H1 (cell line): ENCODE results near the gene CLPSL2. TPM values are rescaled to one million over a fixed set of nuclear protein-coding genes. Genes with fewer than 3 reads are reported as not detected.

ENCODE experiments used
- CTCF ChIA-PET: fragments of 300-600 bp; sonication (Branson Sonifier 250); formaldehyde crosslinking; loops from one replicate; lab custom pipeline; 2021; ENCODE audit not compliant: partially characterized antibody; lab: Charles Lee
- POLR2A ChIA-PET: fragments of 300-600 bp; sonication (Branson Sonifier 250); formaldehyde crosslinking; loops from one replicate; lab custom pipeline; 2021; ENCODE audit warnings: inconsistent platforms; ENCODE audit not compliant: partially characterized antibody; lab: Charles Lee
- DNase-seq, 2 experiments: peaks; one replicate each; pipeline versions ENCODE4 v3.0.0 to v3.0.0-alpha.2; 2010 to 2022; ENCODE audit warnings: low spot score in 2 of 2, low read depth in 1 of 2, mixed read lengths in 1 of 2
- FAIRE-seq: peaks from 2 replicates; lab custom pipeline; 2011; peaks lifted over from hg19 to GRCh38; lab: Jason Lieb, UNC
- H2AFZ ChIP-seq: 2 replicates; pipeline ENCODE4 v1.8.1; 2012; ENCODE audit warnings: low read length, inconsistent platforms
- H2AK5ac ChIP-seq: 2 replicates; pipeline ENCODE4 v1.6.1; 2013; ENCODE audit warnings: low read depth, low read length
- H2BK120ac ChIP-seq: replicated peaks from 2 replicates; pipeline ENCODE3; 2013; ENCODE audit warnings: low read depth, low read length, inconsistent platforms
- H2BK12ac ChIP-seq: 2 replicates; pipeline ENCODE4 v1.6.1; 2013; ENCODE audit warnings: low read depth, low read length
- H2BK15ac ChIP-seq: 2 replicates; pipeline ENCODE4 v1.6.1; 2013; ENCODE audit warnings: low read length
- H2BK20ac ChIP-seq: 2 replicates; pipeline ENCODE4 v1.6.1; 2013; ENCODE audit warnings: low read length
- H2BK5ac ChIP-seq: 2 replicates; pipeline ENCODE4 v1.6.1; 2013; ENCODE audit warnings: low read depth, low read length
- H3K14ac ChIP-seq: 2 replicates; pipeline ENCODE4 v1.6.1; 2013; ENCODE audit warnings: inconsistent platforms; ENCODE audit not compliant: insufficient read length
- H3K18ac ChIP-seq: 2 replicates; pipeline ENCODE4 v1.6.1; 2013; ENCODE audit warnings: low read length; ENCODE audit errors: extremely low read depth
- H3K23ac ChIP-seq: 2 replicates; pipeline ENCODE4 v1.6.1; 2013; ENCODE audit warnings: inconsistent platforms; ENCODE audit not compliant: insufficient read length
- H3K23me2 ChIP-seq: 2 replicates; pipeline ENCODE4 v1.6.1; 2013; ENCODE audit warnings: low read depth, low read length
- H3K27ac ChIP-seq: 2 replicates; pipeline ENCODE4 v1.6.1; 2011; ENCODE audit warnings: low read depth, low read length, inconsistent platforms
- H3K27me3 ChIP-seq, 4 experiments: replicated peaks in 1 of 4; 1 replicate in 1 of 4; 2 replicates in 3 of 4; pipeline versions ENCODE4 v1.6.1 to v1.8.1; 2011 to 2013; ENCODE audit warnings: low read length in 3 of 4, mild to moderate bottlenecking in 3 of 4, inconsistent platforms in 2 of 4, mixed read lengths in 2 of 4, moderate library complexity in 1 of 4; ENCODE audit not compliant: control insufficient read depth in 3 of 4, insufficient read depth in 3 of 4; ENCODE audit errors: extremely low read depth in 1 of 4
- H3K36me3 ChIP-seq, 4 experiments: 2 replicates each; pipeline versions ENCODE4 v1.6.1 to v1.8.1; 2011 to 2013; ENCODE audit warnings: mild to moderate bottlenecking in 4 of 4, low read length in 3 of 4, moderate library complexity in 2 of 4, control low read depth in 1 of 4, inconsistent platforms in 1 of 4; ENCODE audit not compliant: insufficient read depth in 4 of 4, control insufficient read depth in 2 of 4
- H3K4ac ChIP-seq: replicated peaks from 2 replicates; pipeline ENCODE3; 2013; ENCODE audit warnings: low read length, low read depth, mixed read lengths, inconsistent platforms; ENCODE audit not compliant: insufficient read length
- H3K4me1 ChIP-seq, 4 experiments: replicated peaks in 1 of 4; 1 replicate in 1 of 4; 2 replicates in 3 of 4; pipeline versions ENCODE4 v1.6.1 to v1.8.1; 2011 to 2013; ENCODE audit warnings: low read length in 3 of 4, inconsistent platforms in 2 of 4, mixed read lengths in 1 of 4; ENCODE audit not compliant: insufficient read depth in 4 of 4, control insufficient read depth in 3 of 4
- H3K4me2 ChIP-seq, 2 experiments: 2 replicates each; pipeline versions ENCODE4 v1.6.1 to v1.8.1; 2011 to 2013; ENCODE audit warnings: low read depth in 2 of 2, low read length in 2 of 2, control low read depth in 1 of 2, inconsistent platforms in 1 of 2, mild to moderate bottlenecking in 1 of 2; ENCODE audit not compliant: insufficient read depth in 1 of 2
- H3K4me3 ChIP-seq, 4 experiments: fragments of 200-600, 300-600 bp in 1 of 4; sonication (generic), shearing (Covaris generic), sonication (Bioruptor Twin) in 1 of 4; 2 replicates each; pipeline versions ENCODE4 v1.5.1 to v1.8.1; 2011 to 2016; ENCODE audit warnings: low read length in 4 of 4, low read depth in 3 of 4, control low read depth in 2 of 4, inconsistent platforms in 2 of 4, mild to moderate bottlenecking in 2 of 4, mixed read lengths in 1 of 4, moderate library complexity in 1 of 4; ENCODE audit not compliant: insufficient read depth in 2 of 4; ENCODE audit errors: extremely low read depth in 1 of 4
- H3K56ac ChIP-seq: replicated peaks from 2 replicates; pipeline ENCODE3; 2013; ENCODE audit warnings: low read depth, mild to moderate bottlenecking, mixed read lengths, low read length, inconsistent platforms; ENCODE audit not compliant: insufficient read length
- H3K79me1 ChIP-seq: 2 replicates; pipeline ENCODE4 v1.6.1; 2013; ENCODE audit warnings: low read depth, low read length, control low read depth
- H3K79me2 ChIP-seq, 2 experiments: 2 replicates each; pipeline versions ENCODE4 v1.6.1 to v1.8.1; 2012 to 2013; ENCODE audit warnings: low read length in 2 of 2, mild to moderate bottlenecking in 2 of 2, inconsistent platforms in 1 of 2; ENCODE audit not compliant: insufficient read depth in 2 of 2, control insufficient read depth in 1 of 2
- H3K9ac ChIP-seq, 4 experiments: replicated peaks in 1 of 4; 1 replicate in 1 of 4; 2 replicates in 3 of 4; pipeline versions ENCODE4 v1.6.1 to v1.8.1; 2011 to 2013; ENCODE audit warnings: low read depth in 3 of 4, low read length in 3 of 4, control low read depth in 2 of 4, mild to moderate bottlenecking in 2 of 4, moderate library complexity in 2 of 4, inconsistent platforms in 1 of 4; ENCODE audit errors: extremely low read depth in 1 of 4
- H3K9me3 ChIP-seq, 2 experiments: 2 replicates each; pipeline versions ENCODE4 v1.6.1 to v1.8.1; 2012 to 2013; ENCODE audit warnings: mild to moderate bottlenecking in 2 of 2, moderate library complexity in 2 of 2, control low read depth in 1 of 2, inconsistent platforms in 1 of 2, low read depth in 1 of 2, low read length in 1 of 2, mixed read lengths in 1 of 2; ENCODE audit not compliant: insufficient read depth in 2 of 2
- H4K20me1 ChIP-seq, 2 experiments: replicated peaks in 1 of 2; 2 replicates each; pipeline versions ENCODE3 to v1.8.1; 2011 to 2013; ENCODE audit warnings: inconsistent platforms in 2 of 2, low read length in 2 of 2, mild to moderate bottlenecking in 1 of 2; ENCODE audit not compliant: insufficient read depth in 2 of 2, control insufficient read depth in 1 of 2
- H4K5ac ChIP-seq: 2 replicates; pipeline ENCODE4 v1.6.1; 2013; ENCODE audit warnings: low read length, low read depth, mixed read lengths, inconsistent platforms; ENCODE audit not compliant: insufficient read length
- H4K8ac ChIP-seq: 2 replicates; pipeline ENCODE4 v1.8.0; 2013; ENCODE audit warnings: mild to moderate bottlenecking, moderate library complexity, low read length, inconsistent platforms; ENCODE audit not compliant: insufficient read depth; ENCODE audit errors: extremely low read depth
- H4K91ac ChIP-seq: replicated peaks from 2 replicates; pipeline ENCODE3; 2013; ENCODE audit warnings: low read length, mixed read lengths, inconsistent platforms; ENCODE audit not compliant: insufficient read length
- CTBP2 ChIP-seq: IDR thresholded peaks from 2 replicates; pipeline ENCODE4 v1.7.0; 2011; ENCODE audit warnings: borderline replicate concordance, mild to moderate bottlenecking, moderate library complexity, mixed read lengths, low read length; ENCODE audit not compliant: insufficient read depth, insufficient read length
- EGR1 ChIP-seq: IDR thresholded peaks from 2 replicates; pipeline ENCODE4 v1.6.1; 2011; ENCODE audit warnings: low read depth, low read length, borderline replicate concordance
- EZH2 ChIP-seq: fragments of 200-600 bp; sonication (generic); IDR thresholded peaks from 2 replicates; pipeline ENCODE4 v1.7.1; 2012; ENCODE audit warnings: low read depth, mild to moderate bottlenecking, moderate library complexity, low read length, inconsistent platforms; ENCODE audit not compliant: severe bottlenecking
- NANOG ChIP-seq: IDR thresholded peaks from 2 replicates; pipeline ENCODE4 v1.6.1; 2011; ENCODE audit warnings: low read length, low read depth, mild to moderate bottlenecking, inconsistent platforms; ENCODE audit not compliant: insufficient read depth, poor library complexity, severe bottlenecking
- RAD21 ChIP-seq, 2 experiments: IDR thresholded peaks in 1 of 2; conservative IDR thresholded peaks in 1 of 2; 2 replicates each; pipeline ENCODE4 v1.6.1; 2011; ENCODE audit warnings: low read depth in 2 of 2, low read length in 2 of 2, improper control_type of control experiment in 1 of 2, inconsistent platforms in 1 of 2, mild to moderate bottlenecking in 1 of 2, moderate library complexity in 1 of 2
- WGBS, 2 experiments: shearing (Covaris generic) in 1 of 2; methylation state at CpG; one replicate each; pipeline versions ENCODE4 v1.1.6 to v1.1.7; 2013 to 2015; ENCODE audit warnings: low lambda C conversion rate in 2 of 2, mixed read lengths in 2 of 2, inconsistent platforms in 1 of 2, low coverage in 1 of 2, missing lambda C conversion rate in 1 of 2; ENCODE audit not compliant: insufficient replicate concordance in 2 of 2, insufficient coverage in 1 of 2, insufficient read length in 1 of 2; ENCODE audit errors: extremely low coverage in 1 of 2, missing lambda C conversion rate in 1 of 2; 5-methylcytosine and 5-hydroxymethylcytosine counted together
- polyA plus RNA-seq, 7 experiments: library from polyadenylated mRNA; depleted of rRNA in 3 of 7; stranded (reverse) in 5 of 7; unstranded in 2 of 7; fragments of >200 nt in 5 of 7; fragments of 200-250 nt in 2 of 7; gene quantifications; 1 replicate in 5 of 7; 2 replicates in 1 of 7; 4 replicates in 1 of 7; pipeline versions ENCODE4 v1.2.1 to v1.2.3, GENCODE V29; 2011 to 2013; ENCODE audit warnings: missing spikeins in 2 of 7, mixed read lengths in 2 of 7
- total RNA-seq: library from RNA; stranded (reverse); fragmentation: NEBNext Ultra II Directional; extraction: Animal tissue kit (Norgen Biotek cat#: 25700); gene quantifications from 2 replicates; pipeline ENCODE4 v1.2.1, GENCODE V29; 2021
- TF ChIP-seq, protein P1 (sequence below), 3 experiments: IDR thresholded peaks; 1 replicate in 2 of 3; 2 replicates in 1 of 3; pipeline versions ENCODE4 v1.5.1 to v1.6.1; 2011; ENCODE audit warnings: low read length in 3 of 3, mild to moderate bottlenecking in 3 of 3, inconsistent platforms in 2 of 3, low read depth in 1 of 3, moderate library complexity in 1 of 3; ENCODE audit not compliant: insufficient read depth in 1 of 3; ENCODE audit errors: control extremely low read depth in 1 of 3

The CLPSL2 gene
- total and polyA plus RNA-seq, 2 of the 8 experiments (the other 6 are each of a cell fraction or from before 2014, with no cell fraction given): 1.4 to 3.4 TPM

- Histone ChIP-seq H2AFZ (no peak overlapping the region), H3K18ac (peak overlapping the region; percentile 97), H3K4me3 (peak overlapping the region; percentile 75 to 92 (median 88)), H3K4ac (no peak overlapping the region), H4K91ac (peak overlapping the region; percentile 78), H4K8ac (no peak overlapping the region), H3K9ac (no peak overlapping the region), H2BK15ac (peak overlapping the region; percentile 97), H2BK120ac (peak overlapping the region; percentile 47), H3K27me3 (peaks cover 0 to 7% (median 1%) of the 10 kb centered on the region in 4 experiments; a peak in 3 of 7 replicates), H3K36me3 (no peaks in the 10 kb centered on the region), H3K14ac (no peak overlapping the region), H2AK5ac (peak overlapping the region; percentile 83), H3K27ac (no peak overlapping the region), H3K4me1 (peaks cover 10 to 40% (median 32%) of the 10 kb centered on the region in 4 experiments), H3K56ac (no peak overlapping the region), H3K79me2 (no peaks in the 10 kb centered on the region), H4K5ac (peak overlapping the region; percentile 18), H3K4me2 (peak overlapping the region; percentile 78 to 99), H2BK20ac (peak overlapping the region; percentile 98), H3K79me1 (no peaks in the 10 kb centered on the region), H2BK12ac (peak overlapping the region; percentile 99), H3K9me3 (no peaks in the 10 kb centered on the region), H2BK5ac (peak overlapping the region; percentile 83; the same call in 1 of the 2 replicates), H4K20me1 (no peaks in the 10 kb centered on the region), H3K23ac (no peak overlapping the region), H3K23me2 (peaks cover 22% of the 10 kb centered on the region)
- no peak for FAIRE-seq
- CTCF ChIA-PET: interaction anchor here (0.7 to 2.7 kb wide), 3 partner anchors 18 to 145 kb away, joined by 3 to 7 read pairs (median 3); no protein-coding TSS in a partner anchor
- 51% methylated on average over 12 of the region's 12 CpGs; no CpG with 5 or more reads in 1 of the 2 experiments for WGBS, 2 experiments
- POLR2A ChIA-PET: interaction anchor here (0.6 to 3.8 kb wide), 10 partner anchors 10 to 241 kb away, joined by 4 to 23 read pairs (median 6); partner anchors contain the start of genes FKBP5 and TEAD3
- no peak for DNase-seq
- no peak for TF ChIP-seq CTBP2
- peak; percentile 21 to 26; a peak in 2 of 4 replicates for TF ChIP-seq RAD21 (IDR thresholded peaks at IDR 0.05 in 1 of 2, conservative IDR thresholded peaks at IDR 0.05 in 1 of 2; ENCODE audit: low read depth in 2 of 2, low read length in 2 of 2)
- no peak for TF ChIP-seq NANOG
- TF ChIP-seq EGR1: no peak
- TF ChIP-seq EZH2: no peak
- TF ChIP-seq, protein P1, sequence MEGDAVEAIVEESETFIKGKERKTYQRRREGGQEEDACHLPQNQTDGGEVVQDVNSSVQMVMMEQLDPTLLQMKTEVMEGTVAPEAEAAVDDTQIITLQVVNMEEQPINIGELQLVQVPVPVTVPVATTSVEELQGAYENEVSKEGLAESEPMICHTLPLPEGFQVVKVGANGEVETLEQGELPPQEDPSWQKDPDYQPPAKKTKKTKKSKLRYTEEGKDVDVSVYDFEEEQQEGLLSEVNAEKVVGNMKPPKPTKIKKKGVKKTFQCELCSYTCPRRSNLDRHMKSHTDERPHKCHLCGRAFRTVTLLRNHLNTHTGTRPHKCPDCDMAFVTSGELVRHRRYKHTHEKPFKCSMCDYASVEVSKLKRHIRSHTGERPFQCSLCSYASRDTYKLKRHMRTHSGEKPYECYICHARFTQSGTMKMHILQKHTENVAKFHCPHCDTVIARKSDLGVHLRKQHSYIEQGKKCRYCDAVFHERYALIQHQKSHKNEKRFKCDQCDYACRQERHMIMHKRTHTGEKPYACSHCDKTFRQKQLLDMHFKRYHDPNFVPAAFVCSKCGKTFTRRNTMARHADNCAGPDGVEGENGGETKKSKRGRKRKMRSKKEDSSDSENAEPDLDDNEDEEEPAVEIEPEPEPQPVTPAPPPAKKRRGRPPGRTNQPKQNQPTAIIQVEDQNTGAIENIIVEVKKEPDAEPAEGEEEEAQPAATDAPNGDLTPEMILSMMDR (IDR thresholded peaks at IDR 0.05; ENCODE audit: control extremely low read depth in 1 of 3, insufficient read depth in 1 of 3, low read depth in 1 of 3, low read length in 3 of 3): peak in 1 of 3 experiments; percentile 26; a peak in 2 of 4 replicates
Measured at GRCh38 chr6:35728683-35729678, 47.4 kb upstream of the CLPSL2 start.
